ENCODE measurements around the gene MAP1LC3B. TPM values are rescaled to one million over a fixed set of nuclear protein-coding genes. Genes with fewer than 3 reads are reported as not detected.

The MAP1LC3B gene
- total RNA-seq, 4 donors from 2014 or later, result 26.3 to 79.7 (median 58.0) TPM

DNA sequence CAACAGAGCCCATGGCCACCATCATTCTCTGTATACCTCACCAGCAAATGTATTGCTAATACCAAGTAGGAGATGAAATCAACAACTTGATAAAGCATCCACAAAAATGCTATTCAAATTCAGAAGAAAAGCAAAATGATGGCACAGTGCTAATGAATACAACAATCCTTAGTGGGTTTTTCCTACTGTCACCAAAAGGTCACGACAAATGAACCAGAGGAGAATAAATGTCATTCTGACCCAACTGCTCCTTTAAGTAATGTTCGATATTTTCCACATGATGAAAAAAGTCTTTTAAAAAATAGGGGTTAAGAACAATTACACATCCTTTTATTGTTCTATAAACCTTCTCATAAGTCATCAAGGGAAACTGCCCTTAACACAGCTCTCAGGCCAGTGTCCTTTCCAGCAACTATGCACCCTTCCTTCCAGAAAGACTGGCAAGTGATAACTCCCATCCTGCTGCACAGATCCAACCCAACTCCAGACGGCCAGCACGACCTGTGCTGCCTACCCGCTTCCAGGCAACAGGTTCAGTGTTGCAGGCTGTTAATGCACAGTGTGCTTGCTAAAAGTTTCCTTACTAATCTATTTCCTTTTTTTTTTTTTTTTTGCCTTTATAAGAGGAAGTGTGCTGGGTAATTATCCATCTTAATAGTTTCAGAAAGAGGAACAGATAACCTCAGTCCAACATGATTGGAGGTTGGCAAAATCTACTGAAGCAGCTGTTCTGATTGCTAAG, 23.9 kb upstream of the MAP1LC3B start:
- intact Hi-C loops (cut with DNase I; ENCODE audit: low total_unique reads), result loop anchor here (10.0 kb wide), 1 partner anchor 53 kb away; the partner anchor contains the start of gene C16orf95
- Histone ChIP-seq H3K36me3 (no peaks in the 10 kb centered on the region), H3K27ac (no peak overlapping the region), H3K4me1 (peaks cover 6 to 23% of the 10 kb centered on the region in 2 donors), H3K9me3 (no peaks in the 10 kb centered on the region), H3K27me3 (no peaks in the 10 kb centered on the region), H3K4me3 (no peak overlapping the region)
- no peak for TF ChIP-seq POLR2A (IDR thresholded peaks at IDR 0.05)
- TF ChIP-seq, protein P1, sequence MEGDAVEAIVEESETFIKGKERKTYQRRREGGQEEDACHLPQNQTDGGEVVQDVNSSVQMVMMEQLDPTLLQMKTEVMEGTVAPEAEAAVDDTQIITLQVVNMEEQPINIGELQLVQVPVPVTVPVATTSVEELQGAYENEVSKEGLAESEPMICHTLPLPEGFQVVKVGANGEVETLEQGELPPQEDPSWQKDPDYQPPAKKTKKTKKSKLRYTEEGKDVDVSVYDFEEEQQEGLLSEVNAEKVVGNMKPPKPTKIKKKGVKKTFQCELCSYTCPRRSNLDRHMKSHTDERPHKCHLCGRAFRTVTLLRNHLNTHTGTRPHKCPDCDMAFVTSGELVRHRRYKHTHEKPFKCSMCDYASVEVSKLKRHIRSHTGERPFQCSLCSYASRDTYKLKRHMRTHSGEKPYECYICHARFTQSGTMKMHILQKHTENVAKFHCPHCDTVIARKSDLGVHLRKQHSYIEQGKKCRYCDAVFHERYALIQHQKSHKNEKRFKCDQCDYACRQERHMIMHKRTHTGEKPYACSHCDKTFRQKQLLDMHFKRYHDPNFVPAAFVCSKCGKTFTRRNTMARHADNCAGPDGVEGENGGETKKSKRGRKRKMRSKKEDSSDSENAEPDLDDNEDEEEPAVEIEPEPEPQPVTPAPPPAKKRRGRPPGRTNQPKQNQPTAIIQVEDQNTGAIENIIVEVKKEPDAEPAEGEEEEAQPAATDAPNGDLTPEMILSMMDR (IDR thresholded peaks at IDR 0.05), result no peak
- no peak for DNase-seq

DNA sequence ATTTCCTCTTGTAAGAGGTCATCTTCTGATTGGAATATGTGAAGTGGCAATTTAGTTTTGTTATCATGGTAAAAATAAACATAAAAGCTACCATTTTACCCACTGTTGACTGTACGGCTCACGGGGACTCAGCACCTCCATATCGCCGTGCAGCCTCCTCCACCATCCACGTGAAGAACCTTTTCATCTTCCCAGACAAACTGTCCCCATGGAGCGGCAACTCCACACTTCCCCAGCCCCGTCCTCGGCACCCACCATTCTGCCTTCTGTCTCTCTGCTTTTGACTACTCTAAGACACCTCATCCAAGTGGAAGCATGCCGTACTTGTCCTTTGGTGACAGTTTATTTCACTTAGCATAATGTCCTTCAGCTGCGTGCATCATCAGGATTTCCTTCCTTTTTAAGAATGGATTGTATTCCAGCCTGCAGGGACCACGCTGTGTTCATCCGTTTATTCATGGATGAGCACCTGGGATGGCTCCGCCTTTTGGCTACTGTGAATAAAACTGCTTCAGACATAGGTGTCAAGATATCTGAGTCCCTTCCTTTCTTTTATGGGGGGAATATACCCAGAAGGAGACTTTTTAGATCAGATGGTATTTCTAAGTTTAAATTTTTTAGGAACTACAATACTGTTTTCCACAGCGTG, 22.9 kb upstream of the MAP1LC3B start:
- no peaks in the 10 kb centered on the region for H3K27me3 ChIP-seq
- H3K9me3 ChIP-seq, result no peaks in the 10 kb centered on the region
- no peaks in the 10 kb centered on the region for H3K36me3 ChIP-seq
- DNase-seq, result no peak
- TF ChIP-seq POLR2A (IDR thresholded peaks at IDR 0.05), result no peak
- TF ChIP-seq, protein P1 (IDR thresholded peaks at IDR 0.05), result no peak
- H3K4me3 ChIP-seq, result no peak overlapping the region
- peaks cover 4 to 19% of the 10 kb centered on the region in 2 donors for H3K4me1 ChIP-seq
- intact Hi-C loops (cut with DNase I; ENCODE audit: low total_unique reads), result loop anchor here (10.0 kb wide), 1 partner anchor 54 kb away; the partner anchor contains the start of gene C16orf95
- H3K27ac ChIP-seq, result peak overlapping the region; percentile 7 to 33

DNA sequence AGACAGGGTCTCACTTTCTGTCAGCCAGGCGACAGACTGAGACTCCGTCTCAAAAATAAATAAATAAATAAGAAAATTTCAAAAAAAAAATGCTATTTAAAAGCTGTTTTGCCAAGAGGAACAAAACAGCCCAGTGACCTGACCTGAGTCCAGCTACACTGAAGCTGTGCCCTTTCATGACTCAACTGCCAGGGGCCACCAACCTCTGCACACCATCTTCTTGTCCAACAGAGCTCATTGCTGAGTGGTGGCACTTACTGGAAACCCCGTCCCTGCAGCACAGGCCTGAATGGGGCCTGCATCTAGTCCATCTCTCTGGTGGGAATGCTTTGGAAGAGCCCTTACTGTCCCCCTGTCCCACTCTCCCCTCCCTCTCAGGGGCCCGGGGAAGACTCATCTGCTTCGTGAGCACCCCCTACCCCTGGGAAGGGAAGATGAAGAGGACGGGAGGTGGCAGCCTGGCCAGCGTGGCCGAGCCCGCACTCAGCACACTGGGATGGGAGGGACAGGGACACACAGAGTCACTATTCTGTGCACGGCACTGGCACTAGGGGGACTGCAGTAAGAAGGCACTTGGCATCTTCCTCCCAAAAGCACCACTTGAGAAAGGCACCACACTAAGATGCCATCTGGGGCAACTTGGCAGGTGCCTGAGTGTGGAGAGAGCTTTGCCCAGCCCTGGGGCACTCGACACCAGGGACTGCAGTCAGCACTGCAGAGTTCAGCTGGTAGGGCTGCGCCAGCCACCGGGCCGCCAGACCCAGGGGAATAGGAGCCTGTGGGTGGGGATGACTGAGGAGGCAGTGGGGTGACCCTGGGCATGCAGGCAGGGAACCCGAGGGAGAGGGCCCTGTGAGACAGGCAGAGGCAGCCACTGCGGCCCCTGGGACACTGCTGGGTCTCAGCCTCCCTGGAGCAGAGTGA, 22.1 kb upstream of the MAP1LC3B start:
- Histone ChIP-seq H3K4me1 (peaks cover 0 to 17% of the 10 kb centered on the region in 2 donors), H3K36me3 (no peaks in the 10 kb centered on the region), H3K27ac (peak overlapping the region; percentile 13 to 33), H3K9me3 (no peaks in the 10 kb centered on the region), H3K27me3 (no peaks in the 10 kb centered on the region), H3K4me3 (no peak overlapping the region)
- intact Hi-C loops (cut with DNase I; ENCODE audit: low total_unique reads), result loop anchor here (10.0 kb wide), 1 partner anchor 55 kb away; the partner anchor contains the start of gene C16orf95
- DNase-seq, result no peak
- no peak for TF ChIP-seq POLR2A (IDR thresholded peaks at IDR 0.05)
- TF ChIP-seq, protein P1 (IDR thresholded peaks at IDR 0.05), result no peak

DNA sequence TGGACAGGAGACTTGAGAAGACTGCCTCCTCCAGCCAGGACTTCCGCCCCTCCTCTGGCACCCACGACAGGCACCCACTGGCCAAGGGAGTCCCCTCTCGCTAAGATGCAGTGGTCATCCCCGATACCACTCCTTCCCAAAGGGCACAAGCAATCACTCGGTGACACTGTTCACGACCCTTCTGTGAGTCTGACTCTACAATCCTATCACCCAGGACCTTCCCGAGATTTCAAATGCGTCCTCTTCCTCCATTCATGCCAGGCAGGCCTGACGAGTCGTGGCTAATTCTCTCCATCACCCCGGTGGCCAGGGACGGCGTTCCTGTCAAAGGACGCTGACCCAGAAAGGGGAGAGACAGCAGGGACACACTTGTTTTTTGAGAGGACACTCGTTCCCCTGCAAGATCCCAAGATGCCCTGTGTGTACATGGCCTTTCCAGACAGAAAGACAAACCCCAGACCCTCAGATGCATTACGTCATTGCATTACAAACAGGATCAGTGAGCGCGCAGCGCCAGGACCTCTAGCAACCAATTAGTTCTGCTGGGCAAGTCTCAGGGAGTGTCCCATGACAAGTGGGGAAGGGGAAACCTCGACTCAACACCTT, 20.8 kb upstream of the MAP1LC3B start:
- H3K27ac ChIP-seq, result peak overlapping the region in 1 of 2 donors; percentile 5
- no peak overlapping the region for H3K4me3 ChIP-seq
- TF ChIP-seq, protein P1 (IDR thresholded peaks at IDR 0.05), result no peak
- no peak for TF ChIP-seq POLR2A (IDR thresholded peaks at IDR 0.05)
- peaks cover 0 to 17% of the 10 kb centered on the region in 2 donors for H3K4me1 ChIP-seq
- intact Hi-C loops (cut with DNase I; ENCODE audit: low total_unique reads), result no loop called here
- no peaks in the 10 kb centered on the region for H3K9me3 ChIP-seq
- no peaks in the 10 kb centered on the region for H3K27me3 ChIP-seq
- DNase-seq, result peak in 1 of 2 donors; percentile 43
- H3K36me3 ChIP-seq, result no peaks in the 10 kb centered on the region

Data from uterus (tissue), 4 donors.